GM12875 (cell line): ENCODE data around the gene OR8A1.

Experiments
- H3K4me3 ChIP-seq: one replicate; pipeline ENCODE4 v1.5.1; 2011; ENCODE audit warnings: low read depth, low read length, control low read depth
- TF ChIP-seq, protein P1 (sequence below): IDR thresholded peaks from 2 replicates; pipeline ENCODE4 v1.5.1; 2011; ENCODE audit warnings: low read depth, mild to moderate bottlenecking, control low read depth, inconsistent platforms, low read length, moderate library complexity, borderline replicate concordance; ENCODE audit not compliant: insufficient read depth

The OR8A1 gene

GRCh38 chr11:124569697-124570096 lies at the start of gene OR8A1:
Gene OR8A1, plus strand, starts transcription at chr11:124569997. Its CDS starts 123 bp downstream, at chr11:124570120.
- TF ChIP-seq, protein P1, sequence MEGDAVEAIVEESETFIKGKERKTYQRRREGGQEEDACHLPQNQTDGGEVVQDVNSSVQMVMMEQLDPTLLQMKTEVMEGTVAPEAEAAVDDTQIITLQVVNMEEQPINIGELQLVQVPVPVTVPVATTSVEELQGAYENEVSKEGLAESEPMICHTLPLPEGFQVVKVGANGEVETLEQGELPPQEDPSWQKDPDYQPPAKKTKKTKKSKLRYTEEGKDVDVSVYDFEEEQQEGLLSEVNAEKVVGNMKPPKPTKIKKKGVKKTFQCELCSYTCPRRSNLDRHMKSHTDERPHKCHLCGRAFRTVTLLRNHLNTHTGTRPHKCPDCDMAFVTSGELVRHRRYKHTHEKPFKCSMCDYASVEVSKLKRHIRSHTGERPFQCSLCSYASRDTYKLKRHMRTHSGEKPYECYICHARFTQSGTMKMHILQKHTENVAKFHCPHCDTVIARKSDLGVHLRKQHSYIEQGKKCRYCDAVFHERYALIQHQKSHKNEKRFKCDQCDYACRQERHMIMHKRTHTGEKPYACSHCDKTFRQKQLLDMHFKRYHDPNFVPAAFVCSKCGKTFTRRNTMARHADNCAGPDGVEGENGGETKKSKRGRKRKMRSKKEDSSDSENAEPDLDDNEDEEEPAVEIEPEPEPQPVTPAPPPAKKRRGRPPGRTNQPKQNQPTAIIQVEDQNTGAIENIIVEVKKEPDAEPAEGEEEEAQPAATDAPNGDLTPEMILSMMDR: no peak
- H3K4me3 ChIP-seq: no peak within 1 kb of the TSS

DNA sequence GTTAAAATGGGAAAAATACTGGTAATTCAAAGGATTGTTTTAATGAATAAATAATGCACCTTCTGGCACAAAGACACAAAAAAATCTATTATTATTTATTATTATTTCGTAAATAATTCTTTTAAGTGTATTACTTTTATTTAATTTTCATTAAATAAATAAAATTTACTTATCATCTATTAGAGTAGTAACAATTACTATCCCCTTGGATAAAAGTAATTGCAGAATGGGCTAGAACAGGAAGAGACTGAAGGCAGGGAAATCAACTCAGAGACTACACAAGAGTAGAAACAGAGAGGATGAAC lies 49.3 kb upstream of the OR8A1 start:
- no peak overlapping the region for H3K4me3 ChIP-seq
- TF ChIP-seq, protein P1: no peak

DNA sequence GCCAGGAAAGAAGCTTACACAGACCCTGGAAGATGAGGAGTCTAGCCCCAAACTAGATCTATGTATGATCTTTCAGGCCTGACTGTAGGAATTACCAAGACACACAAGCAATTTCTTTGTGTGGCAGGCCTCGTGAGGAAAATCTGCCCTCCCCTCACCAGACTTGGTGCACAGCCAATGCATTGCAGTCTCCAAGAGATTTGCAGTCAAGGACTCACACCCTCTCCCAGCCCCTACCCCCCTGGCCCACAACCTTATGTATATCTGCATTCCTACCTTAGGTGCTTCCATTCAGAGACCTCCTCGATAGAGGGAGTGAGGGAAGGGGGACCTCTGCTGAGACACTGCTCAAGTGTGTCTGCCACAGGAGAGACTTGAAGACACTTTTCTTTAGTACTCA lies 36.2 kb upstream of the OR8A1 start:
- no peak overlapping the region for H3K4me3 ChIP-seq
- TF ChIP-seq, protein P1: no peak

DNA sequence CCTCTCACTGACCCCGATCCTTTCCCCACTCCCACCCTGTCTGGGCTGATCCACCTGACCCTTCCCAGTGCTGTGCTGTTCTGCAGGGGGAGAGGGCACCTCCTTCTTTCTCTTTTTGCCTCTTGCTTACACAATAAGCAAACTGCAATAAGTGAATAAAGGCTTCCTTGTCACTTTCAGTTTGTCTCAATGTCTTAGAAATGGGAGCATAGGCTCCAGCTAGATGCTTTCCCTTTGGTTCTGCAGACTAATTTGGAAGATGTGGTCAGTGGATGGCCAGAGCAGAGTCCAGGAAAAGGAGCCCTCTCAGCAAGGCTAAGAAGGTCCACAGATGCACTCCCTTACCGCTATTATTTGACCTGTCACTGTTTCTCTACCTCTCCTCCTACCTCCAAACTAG lies 35.7 kb upstream of the OR8A1 start:
- TF ChIP-seq, protein P1: no peak
- no peak overlapping the region for H3K4me3 ChIP-seq

GRCh38 chr11:124535552-124536232 lies 34.1 kb upstream of the OR8A1 start:
- TF ChIP-seq, protein P1: no peak
- H3K4me3 ChIP-seq: no peak overlapping the region

- TF ChIP-seq, protein P1: no peak
- H3K4me3 ChIP-seq: no peak overlapping the region
Measured at GRCh38 chr11:124536520-124536919, 33.3 kb upstream of the OR8A1 start.

- TF ChIP-seq, protein P1: no peak
Measured at GRCh38 chr11:124538019-124538418, 31.8 kb upstream of the OR8A1 start.

More at GRCh38 chr11:124538019-124538418, 31.8 kb upstream of the OR8A1 start:
- H3K4me3 ChIP-seq: no peak overlapping the region
